GM21786 (cell line): Measurements from ENCODE around the gene CDK19.
"Not testable (repeated sequence)": the region's sequence is repeated elsewhere in the genome, so short reads cannot be mapped to it uniquely, and the experiment has no call there.

ENCODE experiments used
- ATAC-seq: cut with Tn5 transposase; IDR thresholded peaks from one replicate; pipeline ENCODE4 v1.9.1; 2021; ENCODE audit not compliant: unreplicated experiment

The CDK19 gene

DNA sequence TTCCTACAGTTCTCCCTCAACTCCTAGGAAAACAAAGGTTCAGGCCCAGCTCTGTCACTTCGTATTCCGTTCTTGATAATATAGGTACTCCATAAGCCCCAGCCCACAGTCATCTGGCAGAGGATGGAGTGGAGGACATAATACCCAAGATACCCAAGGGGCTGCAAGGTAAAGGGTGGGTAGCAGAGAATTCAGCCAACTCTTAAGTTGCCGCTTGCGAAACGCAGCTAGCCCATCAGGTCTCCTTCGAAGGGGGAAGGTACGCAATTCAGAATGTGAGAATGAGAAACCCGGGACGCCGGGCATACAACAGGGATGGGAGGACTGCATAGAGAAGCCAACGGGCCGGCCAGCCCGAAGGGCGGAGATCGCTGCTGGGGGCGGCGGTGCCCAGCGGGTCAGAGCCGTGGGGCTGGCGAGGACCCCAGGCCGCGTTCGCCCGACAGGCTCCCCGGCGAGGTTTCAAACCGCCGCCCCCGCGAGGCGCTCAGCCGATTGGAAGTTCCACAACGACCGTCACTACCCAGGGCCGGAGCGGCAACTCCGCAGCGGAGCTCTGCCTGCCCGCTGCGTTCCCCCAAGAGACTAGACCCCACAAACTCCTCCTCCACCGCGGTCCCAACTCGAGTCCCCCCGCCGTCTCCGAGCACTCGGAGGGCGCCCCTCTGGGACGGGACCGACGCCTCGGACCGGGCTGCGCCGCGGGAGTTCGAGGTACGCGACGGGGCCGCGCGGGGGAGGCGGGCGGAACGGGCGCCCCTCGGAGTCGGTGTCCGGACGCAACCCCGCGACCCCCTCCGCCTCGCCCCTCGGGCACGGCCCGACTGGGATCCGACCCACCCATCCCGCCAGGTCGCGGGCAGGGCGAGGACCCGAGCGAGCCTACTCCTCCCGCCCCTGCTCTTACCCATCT, 911 bp downstream of the CDK19 start:
- peak; percentile 1 for ATAC-seq

DNA sequence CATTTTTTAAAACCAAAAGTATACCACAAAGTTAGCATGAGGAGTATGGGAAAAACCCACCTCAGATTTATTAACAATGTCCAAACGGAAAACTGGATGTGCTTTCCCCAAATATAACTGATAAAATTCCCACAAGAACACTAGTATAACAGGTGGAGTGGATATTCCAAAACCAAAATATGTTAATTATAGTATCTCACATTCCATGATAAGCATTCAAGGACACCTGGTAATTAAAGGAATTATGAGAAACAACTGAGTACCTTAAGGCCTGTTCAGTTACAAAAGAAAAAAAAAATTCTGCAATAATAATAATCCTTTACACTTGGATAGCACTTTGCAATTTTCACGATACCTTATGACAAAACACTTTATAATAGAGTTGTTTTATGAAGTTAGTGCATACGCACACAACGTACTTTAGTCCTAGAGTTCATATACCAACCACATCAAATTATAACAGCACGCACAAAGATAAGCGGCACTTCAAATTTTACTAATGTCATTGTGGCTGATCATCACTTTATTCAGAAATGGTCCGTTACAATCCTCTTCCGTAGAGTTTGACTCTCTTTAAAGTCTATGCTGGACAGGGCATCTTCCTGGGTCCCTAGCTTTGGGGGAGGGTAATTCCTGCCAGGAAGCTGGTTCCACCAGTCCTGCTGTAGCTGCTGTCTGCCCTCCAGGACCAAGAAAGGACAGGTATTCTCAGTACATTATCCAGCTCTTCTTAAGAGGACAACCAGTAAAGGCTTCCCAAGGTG, 1.7 kb downstream of the CDK19 start:
- no peak for ATAC-seq

GRCh38 chr6:110812719-110813118, 2.5 kb downstream of the CDK19 start:
- ATAC-seq: no peak

DNA sequence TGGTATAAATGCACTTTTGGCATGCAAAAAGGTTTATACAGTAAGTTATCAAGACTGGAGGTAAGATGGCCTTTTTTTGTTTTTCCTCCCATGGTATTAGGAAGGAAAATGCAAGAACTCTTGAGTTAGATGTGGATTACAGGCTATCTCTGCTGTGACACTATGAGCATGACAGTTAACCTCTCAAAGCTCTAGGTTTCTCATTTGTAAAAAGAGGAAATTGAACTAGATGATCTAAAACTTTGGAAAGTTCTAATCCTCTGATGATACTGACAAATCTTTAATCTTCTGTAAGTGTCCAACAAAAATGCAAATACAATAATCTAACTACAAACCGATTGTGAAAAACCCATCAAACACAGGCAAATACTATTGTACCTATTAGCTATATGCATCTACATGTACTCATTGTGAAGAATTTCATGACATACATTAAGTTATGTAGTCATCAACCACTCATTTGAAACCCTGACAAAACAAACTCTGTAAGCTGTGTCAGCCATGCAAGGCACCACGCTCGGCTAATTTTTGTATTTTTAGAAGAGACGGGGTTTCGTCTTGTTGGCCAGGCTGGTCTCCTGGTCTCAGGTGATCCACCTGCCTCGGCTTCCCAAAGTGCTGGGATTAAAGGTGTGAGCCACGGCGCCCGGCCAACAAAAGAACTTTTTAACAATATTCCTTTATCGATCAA, 4.2 kb downstream of the CDK19 start:
- ATAC-seq: peak; percentile 33

DNA sequence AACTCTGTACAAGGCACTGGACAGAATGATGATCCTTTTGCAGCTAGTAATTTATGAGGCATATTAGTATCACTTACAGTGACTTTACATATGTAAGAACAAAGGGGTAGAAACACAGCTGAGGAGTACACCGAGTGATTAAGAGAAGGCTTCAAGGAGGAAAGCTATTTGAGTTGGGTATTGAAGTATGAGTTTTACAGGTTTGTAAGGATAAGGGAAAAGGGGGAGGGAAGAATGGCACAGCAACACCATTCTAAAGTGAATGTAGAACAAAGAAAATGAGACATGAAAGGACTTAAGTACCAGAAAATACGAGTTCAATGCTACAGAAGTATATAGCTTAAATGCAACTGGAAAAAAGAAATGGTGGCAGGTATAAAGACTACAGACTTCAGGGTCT, 5.5 kb downstream of the CDK19 start:
- no peak for ATAC-seq

GRCh38 chr6:110802175-110802574, 13.1 kb downstream of the CDK19 start:
- not testable (repeated sequence) for ATAC-seq

GRCh38 chr6:110800839-110801196, 14.5 kb downstream of the CDK19 start:
- ATAC-seq: no peak

DNA sequence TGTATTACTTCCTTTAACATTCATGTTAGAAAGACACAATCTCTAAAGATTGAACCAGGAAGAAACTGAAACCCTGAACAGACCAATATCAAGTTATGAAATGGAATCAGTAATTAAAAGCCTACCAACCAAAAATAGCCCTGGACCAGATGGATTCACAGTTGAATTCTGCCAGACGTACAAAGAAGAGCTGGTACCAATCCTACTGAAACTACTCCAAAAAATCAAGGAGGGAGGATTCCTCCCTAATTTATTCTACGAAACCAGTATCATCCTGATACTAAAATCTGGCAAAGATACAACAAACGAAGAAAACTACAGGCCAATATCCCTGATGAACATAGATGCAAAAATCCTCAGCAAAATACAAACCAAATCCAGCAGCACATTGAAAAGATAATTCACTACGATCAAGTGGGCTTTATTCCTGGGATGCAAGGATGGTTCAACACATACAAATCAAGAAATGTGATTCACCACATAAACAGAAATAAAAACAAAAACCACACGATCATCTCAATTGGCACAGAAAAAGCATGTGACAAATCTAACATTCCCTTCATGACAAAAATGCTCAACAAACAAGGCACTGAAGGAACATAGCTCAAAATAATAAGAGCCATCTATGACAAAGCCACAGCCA, 15.0 kb downstream of the CDK19 start:
- no peak for ATAC-seq

DNA sequence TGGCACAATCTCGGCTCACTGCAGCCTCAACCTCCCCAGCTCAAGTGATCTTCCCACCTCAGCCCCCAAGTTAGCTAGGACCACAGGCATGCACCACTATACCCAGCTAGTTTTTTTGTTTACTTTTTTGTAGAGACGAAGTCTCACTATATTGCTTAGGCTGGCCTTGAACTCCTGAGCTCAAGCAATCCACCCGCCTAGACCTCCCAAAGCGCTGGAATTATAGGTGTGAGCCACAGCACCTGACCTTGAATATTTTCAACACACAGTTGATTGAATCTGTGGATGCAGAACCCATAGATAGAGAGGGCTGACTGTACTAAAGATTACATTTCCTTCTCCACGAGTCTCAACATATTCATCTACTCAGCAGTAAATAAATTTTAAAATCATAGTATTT, 15.6 kb downstream of the CDK19 start:
- ATAC-seq: no peak

GRCh38 chr6:110799189-110799588, 16.1 kb downstream of the CDK19 start:
- no peak for ATAC-seq

DNA sequence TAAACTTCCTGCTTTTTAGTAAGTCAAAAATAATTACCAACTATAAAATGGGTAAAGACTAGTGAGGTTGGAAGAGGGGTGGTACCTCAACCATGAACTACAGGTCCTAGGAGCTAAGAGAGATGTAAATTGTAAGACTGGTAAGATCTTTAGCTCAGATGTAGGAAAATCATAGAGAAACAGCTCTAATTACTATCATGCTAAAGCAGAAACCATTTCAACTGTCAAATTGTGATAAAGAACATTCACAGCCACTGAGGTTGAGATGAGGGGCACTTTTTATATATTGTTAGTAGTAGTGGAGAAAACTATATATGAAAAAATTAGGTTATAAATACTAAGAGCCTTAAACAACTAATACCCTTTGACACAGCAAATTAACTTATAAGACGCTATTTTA, 20.0 kb downstream of the CDK19 start:
- ATAC-seq: no peak

GRCh38 chr6:110786696-110787095, 28.6 kb downstream of the CDK19 start:
- no peak for ATAC-seq

DNA sequence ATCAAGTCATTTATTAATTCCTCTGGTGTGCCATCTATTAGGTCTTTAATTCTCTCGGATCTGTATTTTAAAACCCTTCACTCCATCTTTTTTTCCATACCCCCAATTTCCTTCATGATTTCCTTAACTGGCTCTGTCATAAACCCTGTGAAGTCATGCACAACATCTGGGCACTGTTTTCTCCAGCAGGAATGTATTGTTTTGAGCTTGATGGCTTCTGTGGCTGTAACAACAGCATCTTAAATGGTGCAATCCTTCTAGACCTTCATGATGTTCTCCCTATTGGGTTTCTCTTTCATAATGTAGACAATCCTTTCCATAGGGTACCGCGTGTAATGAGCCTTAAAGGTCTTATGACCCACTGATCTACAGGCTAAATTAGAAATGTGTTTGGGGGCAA, 29.0 kb downstream of the CDK19 start:
- no peak for ATAC-seq

DNA sequence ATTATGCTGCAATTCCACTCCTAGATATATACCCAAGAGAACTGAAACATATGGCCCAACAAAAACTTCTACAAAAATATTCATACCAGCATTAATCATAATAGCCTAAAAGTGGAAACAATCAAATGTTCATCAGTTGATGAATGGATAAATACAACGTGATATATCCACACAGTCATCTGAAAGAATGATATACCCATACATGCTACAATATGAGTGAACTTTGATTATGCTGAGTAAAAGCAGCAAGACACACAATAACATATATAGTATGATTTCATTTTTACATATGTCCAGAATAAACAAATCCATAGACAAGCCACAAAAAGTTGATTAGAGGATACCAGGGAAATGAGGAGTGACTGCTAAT, 30.7 kb downstream of the CDK19 start:
- no peak for ATAC-seq

GRCh38 chr6:110781522-110782214, 33.6 kb downstream of the CDK19 start:
- no peak for ATAC-seq

- ATAC-seq: no peak
Measured at GRCh38 chr6:110778333-110778732, 36.9 kb downstream of the CDK19 start.

DNA sequence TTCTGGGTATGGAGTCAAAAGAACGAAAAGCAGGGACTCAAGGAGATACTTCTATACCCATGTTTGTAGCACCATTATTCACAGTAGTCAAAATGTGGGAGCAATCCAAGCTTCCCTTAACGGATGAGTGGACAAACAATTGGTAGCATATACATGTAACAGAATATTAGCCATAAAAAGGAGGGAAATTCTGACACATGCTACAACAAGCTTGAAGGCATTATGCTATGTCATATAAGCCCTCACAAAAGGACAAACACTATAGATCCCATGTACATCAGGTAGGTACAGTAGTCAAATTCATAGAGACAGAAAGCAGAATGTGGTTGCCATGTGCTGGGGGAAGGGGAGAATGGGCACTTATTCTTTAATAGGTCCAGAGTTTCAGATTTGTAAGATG, 37.6 kb downstream of the CDK19 start:
- ATAC-seq: no peak

GRCh38 chr6:110776413-110776812, 38.9 kb downstream of the CDK19 start:
- ATAC-seq: no peak

DNA sequence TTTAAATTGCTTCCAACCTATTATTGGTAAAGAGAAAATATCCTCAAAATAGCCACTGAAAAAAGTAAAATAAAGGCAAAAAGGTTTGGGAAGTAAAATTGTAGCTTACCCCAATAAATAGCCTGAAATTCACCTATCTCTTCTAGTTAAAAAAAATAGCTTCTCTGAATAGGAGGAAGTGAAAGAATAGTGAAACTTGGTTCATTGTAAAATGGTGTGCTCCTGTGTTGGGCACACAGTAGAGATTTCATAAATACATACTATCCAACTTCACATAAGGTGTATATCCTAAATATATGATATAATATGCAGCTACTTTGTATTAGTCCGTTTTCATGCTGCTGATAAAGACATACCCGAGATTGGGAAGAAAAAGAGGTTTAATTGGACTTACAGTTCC, 45.3 kb downstream of the CDK19 start:
- ATAC-seq: no peak

DNA sequence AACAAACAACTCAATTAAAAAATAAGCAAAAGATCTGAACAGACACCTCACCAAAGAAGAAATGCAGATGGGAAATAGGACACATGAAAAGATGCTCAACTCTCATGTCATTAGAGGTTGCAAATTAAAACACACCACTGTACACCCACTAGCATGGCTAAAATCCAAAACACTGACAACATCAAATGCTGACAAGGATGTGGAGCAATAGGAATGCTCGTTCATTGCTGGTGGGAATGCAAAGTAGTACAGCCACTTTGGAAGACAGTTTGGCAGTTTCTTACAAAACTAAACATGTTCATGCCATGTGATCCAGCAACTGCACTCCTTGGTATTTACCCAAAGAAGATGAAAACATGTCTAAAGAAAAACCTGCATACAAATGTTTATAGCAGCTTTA, 47.2 kb downstream of the CDK19 start:
- ATAC-seq: no peak

DNA sequence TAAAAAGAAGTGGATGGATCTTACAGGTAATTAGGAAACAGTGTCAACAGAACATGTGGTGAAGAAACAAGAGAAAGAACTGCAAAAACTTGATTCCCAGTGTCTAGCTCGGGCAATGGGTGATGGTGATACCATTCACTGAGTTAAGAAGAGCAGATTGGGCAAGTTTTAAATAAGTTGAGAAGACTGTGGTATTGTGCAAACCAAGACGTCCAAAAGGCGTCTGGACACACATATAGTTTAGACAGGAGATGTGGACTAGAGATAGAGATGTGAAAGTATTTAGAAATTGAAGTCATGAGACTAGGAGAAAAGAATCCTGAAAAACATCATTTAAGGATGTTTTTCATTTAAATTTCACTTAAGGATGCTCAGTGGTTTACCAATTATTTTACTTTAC, 53.9 kb downstream of the CDK19 start:
- ATAC-seq: no peak
